GM21576 (cell line): ENCODE results near the gene TMEM218.

Source experiments
- ATAC-seq: cut with Tn5 transposase; IDR thresholded peaks from one replicate; pipeline ENCODE4 v1.9.1; 2021; ENCODE audit warnings: mild to moderate bottlenecking, moderate library complexity; ENCODE audit not compliant: unreplicated experiment

The TMEM218 gene

DNA sequence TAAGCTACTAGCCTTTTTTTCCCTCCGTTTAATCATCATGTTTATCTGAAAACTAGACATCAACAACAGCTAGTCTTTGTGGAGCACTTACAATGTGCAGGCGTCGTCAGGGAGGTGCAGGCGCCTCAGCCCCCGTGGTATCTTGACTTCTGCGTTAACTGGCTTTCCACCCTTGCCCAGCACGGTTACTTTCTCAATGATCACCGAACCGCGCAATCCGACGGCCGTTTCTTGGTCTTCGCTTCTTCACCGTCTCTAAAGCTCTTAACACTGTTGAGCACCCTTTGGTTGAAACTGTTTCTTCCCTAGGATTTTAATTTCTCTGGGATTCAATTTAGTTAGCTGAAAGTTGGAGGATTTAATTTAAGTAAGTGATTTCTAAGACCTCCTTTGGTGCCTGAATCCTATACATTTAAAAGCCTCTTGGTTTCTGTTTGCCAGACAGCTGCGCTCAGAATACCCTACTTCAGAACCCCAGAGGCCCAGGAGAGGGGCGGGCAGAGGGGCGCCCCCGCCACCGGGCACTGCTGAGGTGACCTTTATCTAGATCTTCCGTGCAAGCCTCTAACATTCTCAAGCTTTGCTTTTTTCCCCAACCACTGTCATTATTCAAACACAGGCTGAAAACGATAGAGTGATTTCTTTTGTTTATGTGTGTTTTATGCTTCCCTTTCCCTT is 18.0 kb upstream of the TMEM218 start:
- no peak for ATAC-seq

DNA sequence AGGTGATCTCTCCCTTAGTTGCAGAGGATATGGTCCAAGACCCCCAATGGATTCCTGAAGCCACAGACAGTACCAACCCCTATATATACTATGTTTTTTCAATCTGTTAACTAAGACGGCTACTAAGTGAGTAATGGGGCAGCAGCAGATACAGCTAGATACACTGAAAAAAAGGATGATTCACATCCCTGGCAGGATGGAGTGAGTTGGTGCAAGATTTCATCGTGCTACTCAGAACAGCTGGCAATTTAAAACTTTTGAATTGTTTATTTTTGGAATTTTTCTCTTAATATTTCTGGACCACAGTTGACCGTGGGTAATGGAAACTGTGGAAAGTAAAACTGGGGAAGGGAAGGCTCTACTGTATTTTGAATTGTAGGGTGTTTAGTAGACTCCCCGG is 17.0 kb upstream of the TMEM218 start:
- ATAC-seq: no peak

DNA sequence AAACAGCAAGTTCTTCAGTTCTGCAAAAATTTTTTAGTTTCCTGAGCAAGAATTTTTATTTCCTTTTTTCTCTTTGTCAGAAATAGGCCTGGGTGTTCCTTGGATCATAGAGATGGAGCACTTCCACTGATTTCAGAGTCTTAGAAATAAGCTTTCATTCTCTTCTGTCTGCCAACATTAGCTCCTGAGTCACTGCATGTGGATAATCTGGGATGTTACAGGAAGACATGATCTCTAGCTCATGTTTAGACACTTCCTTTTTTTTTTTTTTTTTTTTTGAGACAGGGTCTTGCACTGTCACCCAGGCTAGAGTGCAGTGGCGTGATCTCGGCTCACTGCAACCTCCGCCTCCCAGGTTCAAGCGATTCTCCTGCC is 13.2 kb upstream of the TMEM218 start:
- ATAC-seq: no peak

GRCh38 chr11:125123947-125124617 is 12.7 kb upstream of the TMEM218 start:
- ATAC-seq: no peak

GRCh38 chr11:125123194-125123946 is 11.9 kb upstream of the TMEM218 start:
- no peak for ATAC-seq

DNA sequence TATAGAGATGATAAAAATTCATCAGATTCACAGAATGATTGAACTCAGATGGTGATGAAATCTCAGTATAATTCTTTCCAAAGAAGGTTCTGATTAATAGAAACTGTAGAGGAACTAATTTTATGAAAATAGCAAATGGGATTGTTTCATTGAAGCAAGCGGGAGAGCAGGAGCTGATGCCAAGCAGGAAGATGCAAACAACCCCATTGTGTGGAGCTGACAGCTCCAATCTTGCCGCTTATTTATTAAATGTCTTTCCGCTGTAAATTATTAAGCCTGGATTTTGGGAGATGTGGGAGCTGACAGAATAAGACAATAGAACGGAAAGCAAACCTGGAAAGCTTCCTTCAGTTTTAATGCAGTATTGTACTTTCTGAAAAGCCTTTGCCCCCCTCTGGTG is 6.0 kb upstream of the TMEM218 start:
- ATAC-seq: no peak

DNA sequence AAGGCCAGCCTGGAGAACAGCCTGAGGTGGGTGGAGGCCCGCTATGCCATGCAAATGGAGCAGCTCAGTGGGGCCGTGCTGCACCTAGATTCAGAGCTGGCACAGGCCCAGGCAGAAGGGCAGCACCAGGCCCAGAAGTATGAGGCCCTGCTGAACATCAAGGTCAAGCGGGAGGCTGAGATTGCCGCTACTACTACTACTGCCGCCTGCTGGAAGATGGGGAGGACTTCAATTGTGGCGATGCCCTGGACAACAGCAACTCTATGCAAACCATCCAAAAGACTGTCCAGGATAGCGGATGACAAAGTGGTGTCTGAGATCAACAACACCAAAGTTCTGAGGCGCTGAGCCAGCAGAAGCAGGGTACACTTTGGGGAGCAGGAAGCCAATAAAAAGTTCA is 3.1 kb upstream of the TMEM218 start:
- ATAC-seq: no peak

DNA sequence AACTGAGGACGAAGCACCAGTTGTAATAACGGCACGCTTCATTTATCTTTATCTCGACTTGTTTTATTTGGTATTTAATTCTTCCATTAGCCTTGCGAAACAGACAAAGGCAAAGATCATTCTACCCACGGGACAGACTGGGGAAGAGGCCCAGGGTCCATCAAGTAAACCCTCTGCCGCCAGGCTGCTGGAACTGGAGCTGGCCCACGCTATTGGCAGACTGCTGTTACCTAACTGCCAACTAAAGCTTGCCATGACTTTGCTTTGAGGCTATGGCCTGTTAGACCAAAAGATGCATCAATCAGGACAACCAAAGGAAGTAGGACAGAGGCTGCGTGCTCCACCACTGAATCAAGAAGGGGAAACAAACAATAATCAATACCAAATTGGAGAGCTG is 780 bp upstream of the TMEM218 start:
- no peak for ATAC-seq

DNA sequence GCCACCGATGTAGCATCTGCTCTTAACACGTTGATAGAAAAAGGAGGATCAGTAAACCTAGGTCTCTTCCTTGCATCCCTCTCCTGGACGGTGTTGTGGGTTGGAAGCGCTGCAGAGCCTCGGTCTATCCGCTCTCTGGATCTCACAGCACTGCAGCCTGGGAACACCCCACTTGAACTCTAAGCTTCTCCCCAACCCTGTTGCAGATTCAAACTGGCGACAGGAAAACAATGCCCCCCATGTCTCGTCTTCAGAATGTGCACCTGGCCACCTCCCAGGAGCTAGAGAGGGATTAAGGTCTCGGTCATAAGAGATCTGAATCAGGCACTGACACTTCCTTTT is 454 bp downstream of the TMEM218 start:
- ATAC-seq: no peak

- no peak for ATAC-seq
Measured at GRCh38 chr11:125110506-125110905, 920 bp downstream of the TMEM218 start.

- no peak for ATAC-seq
Measured at GRCh38 chr11:125108469-125108868, 3.0 kb downstream of the TMEM218 start.

GRCh38 chr11:125105926-125106325 is 5.5 kb downstream of the TMEM218 start:
- ATAC-seq: no peak

DNA sequence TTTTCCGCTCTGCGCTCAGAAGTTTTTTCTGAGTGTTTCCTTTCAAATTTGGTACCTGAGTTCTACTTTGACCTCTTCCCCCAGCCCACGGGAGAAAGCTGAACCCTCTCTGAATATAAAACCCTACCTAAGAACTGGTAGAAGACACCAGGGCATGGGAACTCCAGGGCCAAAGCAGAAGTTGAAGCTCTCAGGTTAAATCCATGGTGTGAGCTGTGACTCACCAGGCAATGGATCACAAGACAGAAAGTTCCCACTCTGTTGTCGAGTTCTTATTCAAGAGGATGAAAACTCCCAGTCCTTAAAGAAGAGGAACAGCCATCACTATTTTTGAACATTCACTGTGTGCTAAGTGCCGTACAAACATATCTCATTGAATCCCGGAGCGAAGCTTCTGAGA is 8.9 kb downstream of the TMEM218 start:
- no peak for ATAC-seq

DNA sequence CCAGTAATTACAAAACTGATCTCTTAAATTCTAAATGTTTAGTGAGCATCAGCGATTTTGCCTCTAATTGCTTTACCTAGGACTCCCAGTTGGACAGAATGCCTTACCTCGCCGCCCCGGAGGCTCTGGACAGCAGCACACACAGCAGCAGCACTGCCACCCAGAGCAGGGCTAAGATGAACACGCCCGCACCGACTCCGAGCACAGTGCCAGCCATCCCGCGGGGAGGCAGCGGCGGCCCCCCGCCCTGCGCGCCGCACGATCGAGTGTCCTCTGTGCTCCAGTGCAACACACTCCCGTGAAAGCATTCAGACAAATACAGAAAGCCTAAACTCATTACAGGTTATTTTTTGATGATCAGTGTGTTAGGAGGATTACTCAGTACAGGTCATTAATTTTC is 9.4 kb downstream of the TMEM218 start:
- no peak for ATAC-seq

- ATAC-seq: no peak
Measured at GRCh38 chr11:125101596-125101995, 9.8 kb downstream of the TMEM218 start.

DNA sequence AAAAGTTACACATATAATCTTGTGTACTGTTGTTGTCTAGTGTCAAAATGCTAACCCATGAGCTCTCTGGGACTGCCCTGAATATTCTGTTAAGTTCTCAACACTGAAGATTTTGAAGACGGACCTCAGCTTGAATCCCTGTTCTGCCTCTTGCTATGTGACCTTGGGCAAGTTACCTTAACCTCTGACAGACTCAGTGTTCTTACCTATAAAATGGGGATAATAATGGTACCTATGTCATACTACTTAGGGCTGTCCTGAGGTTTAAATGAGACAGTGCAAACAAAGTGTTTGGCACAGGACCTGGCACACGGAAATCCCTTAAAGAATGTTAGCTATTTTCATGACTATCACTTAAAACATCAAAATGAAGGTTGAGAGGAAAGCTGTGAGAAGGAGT is 11.3 kb downstream of the TMEM218 start:
- no peak for ATAC-seq

- no peak for ATAC-seq
Measured at GRCh38 chr11:125094731-125095130, 16.7 kb downstream of the TMEM218 start.

DNA sequence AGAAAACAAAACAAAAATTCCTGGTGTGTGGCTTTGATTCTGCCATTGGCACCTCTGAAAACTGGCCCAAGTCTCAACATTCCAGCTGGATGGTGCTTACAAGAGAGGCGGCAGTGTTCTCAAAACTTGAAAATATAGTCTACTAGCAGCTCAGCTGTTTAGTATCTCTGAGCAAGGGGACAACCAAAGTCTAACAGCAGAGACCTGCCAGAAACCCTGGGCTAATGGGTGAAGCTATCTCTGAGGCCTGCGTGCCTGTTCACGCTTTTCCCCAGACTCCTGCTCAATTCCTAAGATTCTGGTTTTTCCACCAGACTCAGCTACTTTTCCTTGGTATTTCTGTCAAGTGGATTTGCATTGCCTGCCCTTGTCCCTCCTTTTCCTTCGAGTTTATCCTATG is 17.9 kb downstream of the TMEM218 start:
- ATAC-seq: no peak

DNA sequence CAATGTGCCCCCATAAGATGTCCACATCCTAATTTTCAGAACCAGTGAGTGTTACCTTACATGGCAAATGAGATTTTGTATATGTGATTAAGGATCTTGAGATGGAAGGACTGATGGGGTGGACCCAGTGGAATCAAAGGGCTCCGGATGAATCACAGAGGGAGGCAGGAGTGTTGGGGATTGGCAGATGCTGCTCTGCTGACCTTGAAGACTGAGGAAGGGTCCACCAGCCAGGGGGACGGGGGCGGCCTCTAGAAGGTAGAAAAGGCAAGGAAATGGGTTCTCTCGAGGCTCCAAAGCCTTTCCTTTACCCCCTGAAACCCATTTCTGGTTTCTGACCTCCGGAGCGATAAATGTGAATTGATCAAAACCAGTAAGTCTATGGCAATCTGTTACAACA is 18.8 kb downstream of the TMEM218 start:
- no peak for ATAC-seq

- no peak for ATAC-seq
Measured at GRCh38 chr11:125091877-125092664, 19.4 kb downstream of the TMEM218 start.

DNA sequence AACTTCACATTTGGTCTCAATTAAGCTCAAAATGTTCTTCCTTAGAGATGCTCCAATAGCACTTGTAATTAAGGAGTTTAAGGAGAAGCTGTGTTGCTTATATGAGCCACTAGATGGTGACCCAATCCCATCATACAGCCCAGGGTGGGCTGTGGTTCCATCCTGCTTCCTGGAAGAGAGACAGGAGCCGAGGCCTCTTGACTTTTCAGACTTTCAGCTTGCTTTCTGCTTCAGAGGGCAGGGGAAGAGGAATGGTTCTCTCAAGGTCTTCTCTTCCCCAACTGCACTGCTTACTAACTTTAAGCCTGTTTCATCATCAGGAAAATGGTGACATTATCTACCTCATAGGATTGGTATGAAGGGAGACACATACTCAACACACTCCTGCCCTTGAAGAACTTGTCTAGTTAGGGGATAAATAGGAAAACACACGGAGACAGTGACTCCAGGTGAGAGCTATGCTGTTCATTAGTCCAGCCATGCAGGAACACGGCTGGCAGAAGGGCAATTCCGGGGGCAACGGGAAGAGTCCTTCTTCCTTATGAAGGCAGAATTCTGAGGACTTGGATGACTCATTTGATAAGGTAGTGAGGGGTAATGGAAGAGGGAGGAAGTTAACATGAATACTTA is 20.1 kb downstream of the TMEM218 start:
- no peak for ATAC-seq
